ENCODE data around the gene C20orf96.
"Not testable (repeated sequence)": the region's sequence is repeated elsewhere in the genome, so short reads cannot be mapped to it uniquely, and the experiment has no call there.

Gene C20orf96

DNA sequence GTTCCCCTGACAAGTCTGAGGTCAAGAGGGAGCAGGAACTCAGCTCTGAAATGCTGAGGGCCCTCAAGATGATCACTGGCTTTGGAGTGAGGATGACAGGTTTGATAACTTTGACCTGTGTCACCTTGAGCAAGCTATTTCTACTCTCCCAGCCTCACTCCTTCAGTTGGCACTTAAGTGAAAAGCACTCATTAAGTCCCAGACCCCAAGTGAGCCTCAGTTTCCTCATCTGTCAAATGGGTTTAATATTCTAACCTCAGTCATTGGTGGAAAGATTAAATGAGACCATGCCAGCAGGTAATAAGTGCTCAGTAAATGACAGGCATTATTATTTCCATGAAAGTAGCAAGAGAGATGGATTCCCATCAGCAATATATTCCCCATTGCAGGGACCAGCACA is 19.0 kb downstream of the C20orf96 start:
- DNase-seq (ENCODE audit: insufficient read length, low spot score) (no peak), FAIRE-seq (no peak)
- TF ChIP-seq POLR2A (IDR thresholded peaks at IDR 0.05; ENCODE audit: low read depth, low read length) (no peak), POLR2AphosphoS5 (IDR thresholded peaks at IDR 0.05; ENCODE audit: low read depth, low read length) (no peak), POU2F2 (IDR thresholded peaks at IDR 0.05; ENCODE audit: low read depth, low read length) (no peak), SPI1 (IDR thresholded peaks at IDR 0.05; ENCODE audit: low read depth, low read length) (no peak), TAF1 (IDR thresholded peaks at IDR 0.05; ENCODE audit: low read depth, low read length) (no peak), PAX5 (IDR thresholded peaks at IDR 0.05; ENCODE audit: insufficient read depth, low read length, severe bottlenecking) (no peak)

DNA sequence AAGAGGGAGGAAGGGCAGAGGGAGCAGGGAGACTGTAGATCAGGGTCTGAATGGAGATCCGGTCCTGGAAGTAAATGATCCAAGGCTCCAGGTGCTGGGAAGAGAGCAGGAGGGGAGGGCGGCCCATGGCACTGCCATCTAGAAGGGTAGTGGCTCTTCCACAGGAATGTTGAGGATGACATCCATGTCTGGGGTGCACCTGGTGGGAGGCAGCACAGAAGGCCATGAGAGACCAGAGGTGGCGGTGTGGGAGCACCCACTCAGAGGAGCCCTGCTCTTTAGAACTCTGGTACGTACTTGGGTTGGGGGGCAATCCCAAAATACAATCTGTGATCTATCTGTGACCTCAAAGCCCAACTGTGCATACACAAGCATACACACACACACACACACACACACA is 19.5 kb downstream of the C20orf96 start:
- DNase-seq (ENCODE audit: insufficient read length, low spot score) (no peak), FAIRE-seq (no peak)
- TF ChIP-seq TAF1 (IDR thresholded peaks at IDR 0.05; ENCODE audit: low read depth, low read length) (no peak), POLR2A (IDR thresholded peaks at IDR 0.05; ENCODE audit: low read depth, low read length) (no peak), PAX5 (IDR thresholded peaks at IDR 0.05; ENCODE audit: insufficient read depth, low read length, severe bottlenecking) (no peak), POLR2AphosphoS5 (IDR thresholded peaks at IDR 0.05; ENCODE audit: low read depth, low read length) (no peak), POU2F2 (IDR thresholded peaks at IDR 0.05; ENCODE audit: low read depth, low read length) (no peak), SPI1 (IDR thresholded peaks at IDR 0.05; ENCODE audit: low read depth, low read length) (no peak)

DNA sequence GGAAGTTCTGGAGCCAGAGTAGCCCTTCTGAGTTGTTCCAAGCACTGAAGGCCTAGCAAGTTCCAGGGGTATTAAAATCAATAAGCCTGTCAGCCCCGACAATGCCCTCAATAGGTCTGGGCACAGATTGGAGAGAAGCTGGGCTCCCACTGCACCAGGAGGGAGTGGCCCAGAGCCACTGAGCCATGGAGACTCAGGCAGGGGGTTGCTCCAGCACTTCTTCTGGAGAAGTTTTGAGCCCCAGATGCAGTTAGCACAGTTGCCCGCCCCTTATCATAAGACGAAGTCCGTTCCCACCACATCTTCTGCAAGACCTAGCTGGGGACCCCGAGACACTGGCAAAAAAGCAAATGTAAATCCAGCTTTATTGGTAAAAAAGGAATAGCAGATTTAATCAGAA is 20.0 kb downstream of the C20orf96 start:
- no peak for DNase-seq (ENCODE audit: insufficient read length, low spot score)
- TF ChIP-seq POU2F2 (IDR thresholded peaks at IDR 0.05; ENCODE audit: low read depth, low read length) (no peak), POLR2AphosphoS5 (IDR thresholded peaks at IDR 0.05; ENCODE audit: low read depth, low read length) (no peak)
- FAIRE-seq: no peak

DNA sequence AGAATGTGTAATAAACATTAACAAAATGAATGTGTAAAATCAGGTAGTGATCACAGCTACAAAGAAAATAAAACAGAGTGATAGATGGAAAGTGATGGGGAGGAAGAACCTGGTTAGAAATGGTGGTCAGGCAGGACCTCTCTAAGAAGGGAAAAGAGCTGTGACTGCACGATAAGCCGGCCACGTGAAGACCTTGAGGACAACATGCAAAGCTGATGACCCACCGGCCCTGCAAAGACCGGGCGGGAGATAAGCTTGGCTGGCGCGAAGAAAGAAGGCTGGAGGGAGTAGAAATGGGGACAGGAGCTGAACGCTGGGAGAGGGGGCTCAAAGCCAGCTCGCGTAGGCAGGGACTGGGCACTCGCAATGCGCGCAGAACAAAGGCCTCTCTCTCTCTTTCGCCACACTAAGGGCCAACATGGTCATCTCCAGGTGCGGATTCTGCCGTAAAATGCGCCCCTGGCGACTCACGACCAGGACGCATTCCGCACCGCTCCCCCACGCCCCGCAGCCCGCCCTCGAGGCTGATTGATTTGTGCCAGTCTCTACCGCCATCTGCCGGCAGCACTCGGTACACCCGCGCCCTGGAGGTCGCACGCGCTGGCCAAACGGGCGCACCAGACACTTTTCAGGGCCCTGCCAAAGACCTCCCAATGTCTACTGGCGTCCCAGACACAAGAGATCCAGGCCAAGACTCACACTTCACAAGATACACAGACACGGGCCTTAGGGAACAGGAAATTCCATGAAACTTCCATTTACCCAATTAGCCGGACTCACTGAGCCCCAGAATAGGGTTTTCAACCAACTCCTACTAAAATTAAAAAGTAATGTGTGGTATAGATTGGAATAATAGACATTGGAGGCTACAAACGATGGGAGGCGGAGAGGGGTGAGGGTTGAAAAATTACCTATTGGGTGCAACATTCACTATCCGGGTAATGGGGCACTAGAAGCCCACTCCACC is 23.7 kb downstream of the C20orf96 start:
- peak; percentile 95 for FAIRE-seq
- peak; percentile 84 for DNase-seq (ENCODE audit: insufficient read length, low spot score)

DNA sequence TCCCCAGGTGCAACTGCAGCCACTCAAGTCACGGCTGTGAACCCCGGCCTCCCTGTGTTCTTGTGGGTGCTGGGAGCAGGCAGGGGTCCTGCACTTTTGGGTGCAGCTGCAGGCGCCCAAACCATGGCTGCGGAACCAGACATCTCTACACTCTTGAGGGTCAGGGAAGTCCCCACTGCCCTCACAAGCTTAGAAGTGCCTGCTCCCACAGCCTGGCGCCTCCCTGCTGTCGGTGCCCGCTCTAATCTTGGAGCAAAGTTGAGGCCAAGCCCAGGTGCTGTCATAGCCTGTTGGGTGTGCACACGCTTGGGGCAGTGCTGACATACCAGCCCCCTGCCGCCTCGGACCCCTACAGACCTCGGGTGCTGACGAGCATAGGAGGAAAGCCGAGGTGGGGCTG is 26.8 kb downstream of the C20orf96 start:
- FAIRE-seq (no peak), DNase-seq (ENCODE audit: insufficient read length, low spot score) (no peak)
- TF ChIP-seq SPI1 (IDR thresholded peaks at IDR 0.05; ENCODE audit: low read depth, low read length) (no peak), TAF1 (IDR thresholded peaks at IDR 0.05; ENCODE audit: low read depth, low read length) (no peak), POU2F2 (IDR thresholded peaks at IDR 0.05; ENCODE audit: low read depth, low read length) (no peak), POLR2AphosphoS5 (IDR thresholded peaks at IDR 0.05; ENCODE audit: low read depth, low read length) (no peak), PAX5 (IDR thresholded peaks at IDR 0.05; ENCODE audit: insufficient read depth, low read length, severe bottlenecking) (no peak), POLR2A (IDR thresholded peaks at IDR 0.05; ENCODE audit: low read depth, low read length) (no peak)

More for the DNA sequence above, 23.7 kb downstream of the C20orf96 start:
- TF ChIP-seq POLR2A (IDR thresholded peaks at IDR 0.05; ENCODE audit: low read depth, low read length) (peak; percentile 55), TAF1 (IDR thresholded peaks at IDR 0.05; ENCODE audit: low read depth, low read length) (peak; percentile 50; the same call in 1 of the 2 replicates), SPI1 (IDR thresholded peaks at IDR 0.05; ENCODE audit: low read depth, low read length) (no peak), POLR2AphosphoS5 (IDR thresholded peaks at IDR 0.05; ENCODE audit: low read depth, low read length) (peak; percentile 68)

DNA sequence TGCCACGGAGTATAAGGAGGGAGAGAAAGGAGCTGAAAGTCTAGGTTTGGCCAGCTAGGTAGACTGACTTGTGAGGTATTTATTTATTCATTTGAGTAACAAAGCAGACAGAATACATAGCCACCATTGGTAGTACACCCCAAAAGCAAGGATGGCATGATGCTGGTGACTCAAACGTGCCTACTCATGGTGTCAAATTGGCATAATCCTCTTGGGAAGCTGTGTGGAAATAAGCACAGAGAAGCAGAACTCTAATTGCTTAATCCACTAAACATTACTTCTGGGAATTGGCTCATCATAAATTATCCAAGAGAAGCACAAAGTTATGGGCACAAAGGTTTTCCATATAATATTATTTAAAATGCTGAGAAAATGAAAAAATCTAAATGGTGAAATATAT is 30.6 kb downstream of the C20orf96 start:
- TF ChIP-seq PAX5 (IDR thresholded peaks at IDR 0.05; ENCODE audit: insufficient read depth, low read length, severe bottlenecking) (no peak), TAF1 (IDR thresholded peaks at IDR 0.05; ENCODE audit: low read depth, low read length) (no peak), POU2F2 (IDR thresholded peaks at IDR 0.05; ENCODE audit: low read depth, low read length) (no peak)
- DNase-seq (ENCODE audit: insufficient read length, low spot score) (no peak), FAIRE-seq (no peak)

DNA sequence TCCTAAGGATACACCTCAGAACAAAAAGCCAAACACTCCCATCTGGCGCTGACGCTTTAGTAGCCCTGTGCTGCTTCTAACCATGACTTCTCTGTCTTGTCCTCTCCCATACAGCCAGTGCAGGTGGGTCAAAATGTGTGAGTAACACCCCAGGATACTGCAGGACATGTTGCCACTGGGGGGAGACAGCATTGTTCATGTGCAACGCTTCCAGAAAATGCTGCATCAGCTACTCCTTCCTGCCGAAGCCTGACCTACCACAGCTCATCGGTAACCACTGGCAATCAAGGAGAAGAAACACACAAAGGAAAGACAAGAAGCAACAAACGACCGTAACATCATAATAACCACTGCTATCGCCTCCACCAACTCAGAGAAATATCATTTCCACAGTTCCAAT is 31.6 kb downstream of the C20orf96 start:
- no peak for TF ChIP-seq PAX5 (IDR thresholded peaks at IDR 0.05; ENCODE audit: insufficient read depth, low read length, severe bottlenecking)
- no peak for TF ChIP-seq SPI1 (IDR thresholded peaks at IDR 0.05; ENCODE audit: low read depth, low read length)
- TF ChIP-seq TAF1 (IDR thresholded peaks at IDR 0.05; ENCODE audit: low read depth, low read length): no peak
- TF ChIP-seq POLR2AphosphoS5 (IDR thresholded peaks at IDR 0.05; ENCODE audit: low read depth, low read length): no peak
- TF ChIP-seq POLR2A (IDR thresholded peaks at IDR 0.05; ENCODE audit: low read depth, low read length): no peak
- TF ChIP-seq POU2F2 (IDR thresholded peaks at IDR 0.05; ENCODE audit: low read depth, low read length): no peak
- DNase-seq (ENCODE audit: insufficient read length, low spot score) (no peak), FAIRE-seq (peak; percentile 40)

DNA sequence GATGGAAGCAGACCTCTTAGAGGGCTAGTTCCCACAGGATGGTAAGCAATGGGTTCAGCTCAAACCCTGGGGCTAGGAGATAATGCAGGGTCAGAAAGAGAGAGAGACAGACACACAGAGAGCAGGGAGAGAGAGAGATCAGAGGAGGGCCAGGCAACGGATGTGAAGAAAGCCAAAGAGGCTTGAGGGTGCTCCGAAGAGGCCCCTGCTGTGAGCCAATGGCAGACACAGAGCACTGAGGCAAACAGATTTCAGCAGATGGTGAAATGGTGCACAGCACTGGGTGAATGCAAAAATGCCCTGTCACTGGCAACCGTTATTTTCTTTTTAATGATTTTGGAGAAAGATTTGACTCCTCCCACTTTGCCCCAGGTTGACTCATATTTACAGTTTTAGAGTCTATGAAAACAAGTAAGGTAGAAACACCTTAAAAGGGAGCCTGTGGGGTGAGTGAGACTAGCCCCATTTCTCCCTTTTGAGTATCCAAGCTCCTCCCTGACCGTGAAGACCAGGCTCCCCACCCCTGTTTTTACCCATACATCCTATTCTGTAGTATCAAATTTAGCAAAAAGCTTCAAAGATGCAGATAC is 32.2 kb downstream of the C20orf96 start:
- TF ChIP-seq POLR2AphosphoS5 (IDR thresholded peaks at IDR 0.05; ENCODE audit: low read depth, low read length) (no peak), PAX5 (IDR thresholded peaks at IDR 0.05; ENCODE audit: insufficient read depth, low read length, severe bottlenecking) (no peak), SPI1 (IDR thresholded peaks at IDR 0.05; ENCODE audit: low read depth, low read length) (no peak), POLR2A (IDR thresholded peaks at IDR 0.05; ENCODE audit: low read depth, low read length) (no peak), TAF1 (IDR thresholded peaks at IDR 0.05; ENCODE audit: low read depth, low read length) (no peak), POU2F2 (IDR thresholded peaks at IDR 0.05; ENCODE audit: low read depth, low read length) (no peak)
- DNase-seq (ENCODE audit: insufficient read length, low spot score): no peak
- no peak for FAIRE-seq

DNA sequence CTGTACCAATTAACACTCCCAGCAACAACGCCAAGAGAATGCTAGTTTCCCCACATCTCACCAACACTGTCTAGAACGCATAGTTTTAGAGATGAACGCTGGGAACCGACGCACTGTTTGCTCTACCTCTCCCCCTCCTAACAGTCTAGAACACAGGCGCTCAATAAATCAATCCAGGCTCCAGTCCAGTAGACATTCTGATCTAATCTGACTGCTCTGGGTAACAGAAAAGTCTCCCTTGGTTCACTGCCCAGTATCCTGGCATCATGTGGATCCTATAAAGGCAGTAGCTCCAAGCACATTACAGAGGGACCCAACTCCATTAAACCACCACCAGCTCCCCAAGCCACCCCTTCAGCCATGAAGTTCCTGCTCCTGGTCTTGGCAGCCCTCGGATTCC is 33.1 kb downstream of the C20orf96 start, which contains the start of gene DEFB132:
Gene DEFB132, plus strand, starts transcription at position 306 of the 400 bp plus-strand sequence. Its CDS starts 55 bp downstream, at position 361.
- DNase-seq (ENCODE audit: insufficient read length, low spot score) (no peak), FAIRE-seq (no peak)
- TF ChIP-seq POLR2AphosphoS5 (IDR thresholded peaks at IDR 0.05; ENCODE audit: low read depth, low read length) (no peak), POU2F2 (IDR thresholded peaks at IDR 0.05; ENCODE audit: low read depth, low read length) (no peak), POLR2A (IDR thresholded peaks at IDR 0.05; ENCODE audit: low read depth, low read length) (no peak), SPI1 (IDR thresholded peaks at IDR 0.05; ENCODE audit: low read depth, low read length) (no peak), PAX5 (IDR thresholded peaks at IDR 0.05; ENCODE audit: insufficient read depth, low read length, severe bottlenecking) (no peak), TAF1 (IDR thresholded peaks at IDR 0.05; ENCODE audit: low read depth, low read length) (no peak)

DNA sequence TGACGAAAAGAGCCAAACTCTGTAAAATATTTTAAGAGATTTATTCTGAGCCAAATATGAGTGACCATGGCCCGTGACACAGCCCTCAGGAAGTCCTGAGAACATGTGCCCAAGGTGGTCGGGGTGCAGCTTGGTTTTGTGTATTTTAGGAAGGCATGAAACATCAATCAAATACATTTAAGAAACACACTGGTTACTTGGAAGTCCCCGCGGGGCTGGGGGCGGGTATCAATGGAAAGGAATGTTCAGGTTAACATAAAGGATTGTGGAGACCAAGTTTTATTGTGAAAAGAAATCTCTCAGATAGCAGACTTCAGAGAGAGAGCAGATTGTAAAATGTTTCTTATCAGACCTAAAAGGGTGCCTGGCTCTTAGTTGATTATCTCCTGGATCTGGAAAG is 37.1 kb downstream of the C20orf96 start:
- not testable (repeated sequence) for DNase-seq (ENCODE audit: insufficient read length, low spot score); FAIRE-seq

Measured in GM12891 (cell line).